Endometrial microvascular endothelial cells (primary cell): ENCODE measurements around the gene PHACTR3. TPM values are rescaled to one million over a fixed set of nuclear protein-coding genes. Genes with fewer than 3 reads are reported as not detected.

Experiments used
- in situ Hi-C: cut with HindIII; loops from 2 replicates; pipeline ENCODE4 v1.10.0; 2017; ENCODE audit warnings: low sequenced_read_pairs, low pct_unique_long_range_greater_than_20kb; ENCODE audit errors: inconsistent ontology term
- total RNA-seq: library from RNA; depleted of rRNA; stranded (reverse); fragments of >200 nt; gene quantifications from one replicate; pipeline ENCODE4 v1.2.3, GENCODE V29; 2015; ENCODE audit errors: inconsistent ontology term

Gene PHACTR3
- total RNA-seq, 1 donor from 2014 or later: not detected

- in situ Hi-C loops: no loop called here
Measured at GRCh38 chr20:59571551-59572314, 32.6 kb upstream of the PHACTR3 start.

- in situ Hi-C loops: no loop called here
Measured at GRCh38 chr20:59572515-59572914, 31.8 kb upstream of the PHACTR3 start.

GRCh38 chr20:59573837-59574236 is 30.5 kb upstream of the PHACTR3 start:
- in situ Hi-C loops: no loop called here

- in situ Hi-C loops: no loop called here
Measured at GRCh38 chr20:59574308-59574707, 30.0 kb upstream of the PHACTR3 start.

GRCh38 chr20:59575216-59575615 is 29.1 kb upstream of the PHACTR3 start:
- in situ Hi-C loops: no loop called here

- in situ Hi-C loops: no loop called here
Measured at GRCh38 chr20:59575653-59576052, 28.7 kb upstream of the PHACTR3 start.

GRCh38 chr20:59576216-59576953 is 28.0 kb upstream of the PHACTR3 start:
- in situ Hi-C loops: no loop called here

- in situ Hi-C loops: no loop called here
Measured at GRCh38 chr20:59577037-59577808, 27.1 kb upstream of the PHACTR3 start.

GRCh38 chr20:59577809-59578435 is 26.4 kb upstream of the PHACTR3 start:
- in situ Hi-C loops: no loop called here

- in situ Hi-C loops: no loop called here
Measured at GRCh38 chr20:59578436-59579403, 25.6 kb upstream of the PHACTR3 start.

- in situ Hi-C loops: no loop called here
Measured at GRCh38 chr20:59579404-59580145, 24.8 kb upstream of the PHACTR3 start.

- in situ Hi-C loops: no loop called here
Measured at GRCh38 chr20:59580146-59580946, 24.0 kb upstream of the PHACTR3 start.

- in situ Hi-C loops: no loop called here
Measured at GRCh38 chr20:59580991-59581401, 23.3 kb upstream of the PHACTR3 start.

- in situ Hi-C loops: no loop called here
Measured at GRCh38 chr20:59581993-59582679, 22.2 kb upstream of the PHACTR3 start.

GRCh38 chr20:59583428-59584277 is 20.7 kb upstream of the PHACTR3 start:
- in situ Hi-C loops: no loop called here
